Transverse colon (tissue), 4 donors: ENCODE data around the gene RERG. TPM values are rescaled to one million over a fixed set of nuclear protein-coding genes. Genes with fewer than 3 reads are reported as not detected.

Experiments used
- DNase-seq: peaks from one replicate; pipeline ENCODE4 v3.0.0-alpha.2; 2019
- H3K27ac ChIP-seq, 4 donors: fragments of 200-600 bp; sonication (generic); 2 replicates each; pipeline ENCODE4 v1.5.1; 2016 to 2018; ENCODE audit warnings: inconsistent platforms in 4 of 4
- H3K27me3 ChIP-seq: fragments of 200-600 bp; sonication (generic); 2 replicates; pipeline ENCODE4 v1.5.1; 2017; ENCODE audit warnings: inconsistent platforms
- H3K36me3 ChIP-seq, 4 donors: fragments of 200-600 bp; sonication (generic); 2 replicates each; pipeline ENCODE4 v1.5.1; 2017 to 2019; ENCODE audit warnings: inconsistent platforms in 4 of 4
- H3K4me1 ChIP-seq, 4 donors: fragments of 200-600 bp; sonication (generic); 2 replicates each; pipeline ENCODE4 v1.5.1; 2017 to 2020; ENCODE audit warnings: inconsistent platforms in 4 of 4
- H3K4me3 ChIP-seq, 4 donors: fragments of 200-600 bp; sonication (generic); 1 replicate in 1 of 4; 2 replicates in 3 of 4; pipeline versions ENCODE4 v1.5.1 to v1.6.1; 2017 to 2019; ENCODE audit warnings: inconsistent platforms in 4 of 4
- H3K9me3 ChIP-seq, 2 donors: fragments of 200-600 bp; sonication (generic); 2 replicates each; pipeline ENCODE4 v1.5.1; 2017 to 2019; ENCODE audit warnings: inconsistent platforms in 2 of 2
- CTCF ChIP-seq, 5 experiments: fragments of 200-600 bp in 3 of 5; fragments of 450-650 bp in 2 of 5; sonication (generic) in 3 of 5; IDR thresholded peaks; 1 replicate in 2 of 5; 2 replicates in 3 of 5; pipeline ENCODE4 v1.5.1; 2016 to 2017; ENCODE audit warnings: antibody characterized with exemption in 5 of 5, inconsistent platforms in 3 of 5, mild to moderate bottlenecking in 2 of 5, moderate library complexity in 1 of 5
- EP300 ChIP-seq: sonication (generic); formaldehyde crosslinking; IDR thresholded peaks from one replicate; pipeline ENCODE4 v1.6.1; 2017; ENCODE audit warnings: antibody characterized with exemption, low read depth
- POLR2A ChIP-seq: fragments of 450-650 bp; IDR thresholded peaks from one replicate; pipeline ENCODE4 v1.6.1; 2016; ENCODE audit warnings: antibody characterized with exemption, mild to moderate bottlenecking, moderate library complexity
- POLR2AphosphoS5 ChIP-seq, 3 donors: sonication (generic); formaldehyde crosslinking; IDR thresholded peaks; one replicate each; pipeline ENCODE4 v1.6.1; 2016; ENCODE audit warnings: antibody characterized with exemption in 3 of 3
- WGBS, 2 donors: methylation state at CpG; one replicate each; pipeline ENCODE4 v1.1.5; 2018; ENCODE audit warnings: low coverage in 1 of 2; 5-methylcytosine and 5-hydroxymethylcytosine counted together
- in situ Hi-C, 4 donors: fragments of 200-750 bp; cut with MboI; loops; one replicate each; pipeline versions ENCODE4 v1.15.0 to v1.15.1; 2017; ENCODE audit warnings: low sequenced_read_pairs in 3 of 4, low pct_ligation_motif_present in 1 of 4, low pct_unique_long_range_greater_than_20kb in 1 of 4
- intact Hi-C: fragments of 100-400 bp; cut with DNase I; formaldehyde crosslinking; loops from one replicate; pipeline ENCODE4 v1.15.1; 2023; ENCODE audit warnings: low total_unique reads
- total RNA-seq, 4 donors: library from RNA; depleted of rRNA; stranded (reverse); fragments of >200 nt; gene quantifications; one replicate each; pipeline ENCODE4 v1.1.0, GENCODE V29; 2016

The RERG gene
- total RNA-seq, 4 donors from 2014 or later: 3.6 to 12.6 (median 8.6) TPM

DNA sequence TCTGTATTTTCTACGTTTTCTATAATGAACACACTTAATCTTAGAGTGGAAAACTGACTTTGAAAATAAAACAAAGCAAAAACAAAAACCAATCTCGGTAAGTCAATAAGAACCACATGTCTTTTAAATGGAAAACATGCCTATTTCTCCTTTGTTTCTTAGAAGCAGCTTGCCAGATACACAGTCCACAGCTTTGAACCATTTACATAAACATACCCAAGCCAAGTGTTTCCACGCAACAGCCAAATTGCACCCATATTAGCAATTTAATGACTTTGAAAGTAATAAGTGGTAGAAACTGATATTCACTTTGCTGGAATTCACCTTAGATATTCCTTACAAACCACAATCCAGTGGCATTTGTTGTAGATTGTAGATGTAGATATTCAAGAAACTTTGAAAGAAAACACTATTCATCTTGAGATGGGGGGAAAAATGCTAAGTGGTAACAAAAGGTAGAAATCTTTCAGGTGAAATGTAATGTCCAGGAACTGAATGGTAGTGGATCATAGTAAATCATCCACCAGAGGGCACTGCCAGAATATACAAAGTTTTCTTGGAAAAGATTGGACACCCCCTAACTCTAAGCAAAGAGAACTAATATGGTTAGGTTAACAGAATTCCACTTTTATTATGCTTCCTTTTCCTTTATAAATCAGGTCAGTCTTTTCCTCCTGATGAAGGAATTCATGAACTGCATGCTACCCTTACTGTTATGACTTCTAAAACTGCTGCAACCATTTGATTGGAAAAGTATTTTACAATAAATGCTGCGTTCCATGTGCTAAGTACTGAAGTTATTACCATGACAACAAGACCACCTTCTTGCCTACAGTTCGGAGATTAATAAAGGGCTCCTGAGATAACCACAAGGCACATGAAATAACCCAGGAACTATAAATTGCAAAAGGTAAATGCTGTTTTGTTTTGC lies 69.8 kb downstream of the RERG start:
- intact Hi-C loops: loop anchor here (2.0 to 5.0 kb wide), 2 partner anchors 29 to 71 kb away; partner anchors contain the start of gene RERG
- in situ Hi-C loops: no loop called here
- TF ChIP-seq CTCF (IDR thresholded peaks at IDR 0.05) (peak; percentile 41 to 51 (median 43)), POLR2A (no peak), POLR2AphosphoS5 (IDR thresholded peaks at IDR 0.05) (no peak)
- Histone ChIP-seq H3K9me3 (no peaks in the 10 kb centered on the region), H3K36me3 (no peaks in the 10 kb centered on the region), H3K4me1 (peaks cover 7 to 44% (median 18%) of the 10 kb centered on the region in 4 donors), H3K27ac (peak overlapping the region; percentile 54 to 64 (median 60)), H3K4me3 (no peak overlapping the region), H3K27me3 (no peaks in the 10 kb centered on the region)
- 50 to 56% methylated on average over 5 of the region's 5 CpGs for WGBS, 2 donors
- no peak for DNase-seq

- TF ChIP-seq CTCF (IDR thresholded peaks at IDR 0.05): no peak
- TF ChIP-seq EP300: no peak
- no peak for TF ChIP-seq POLR2A
- no peak for TF ChIP-seq POLR2AphosphoS5 (IDR thresholded peaks at IDR 0.05)
- intact Hi-C loops: loop anchor here (10.0 kb wide), 1 partner anchor 302 kb away; the partner anchor contains the start of gene ART4
- no peak for DNase-seq
- Histone ChIP-seq H3K4me1 (peaks cover 0 to 22% (median 7%) of the 10 kb centered on the region in 4 donors), H3K36me3 (no peaks in the 10 kb centered on the region), H3K9me3 (no peaks in the 10 kb centered on the region), H3K27me3 (no peaks in the 10 kb centered on the region), H3K27ac (peak overlapping the region in 3 of 4 donors; percentile 44 to 48 (median 44)), H3K4me3 (no peak overlapping the region)
- WGBS, 2 donors: 31 to 46% methylated on average over 2 to 3 of the region's 3 CpGs
- in situ Hi-C loops: no loop called here
These were observed 74.6 kb downstream of the RERG start for GRCh38 chr12:15146585-15146984.

- Histone ChIP-seq H3K27ac (no peak overlapping the region), H3K36me3 (no peaks in the 10 kb centered on the region), H3K4me3 (no peak overlapping the region), H3K9me3 (no peaks in the 10 kb centered on the region), H3K4me1 (peaks cover 0 to 16% (median 4%) of the 10 kb centered on the region in 4 donors), H3K27me3 (no peaks in the 10 kb centered on the region)
- in situ Hi-C loops (no loop called here), intact Hi-C loops (loop anchor here (10.0 kb wide), 1 partner anchor 299 kb away; the partner anchor contains the start of gene ART4)
- no peak for DNase-seq
- TF ChIP-seq POLR2A (no peak), EP300 (no peak), POLR2AphosphoS5 (IDR thresholded peaks at IDR 0.05) (no peak), CTCF (IDR thresholded peaks at IDR 0.05) (no peak)
These were observed 77.8 kb downstream of the RERG start for GRCh38 chr12:15143467-15143866.

DNA sequence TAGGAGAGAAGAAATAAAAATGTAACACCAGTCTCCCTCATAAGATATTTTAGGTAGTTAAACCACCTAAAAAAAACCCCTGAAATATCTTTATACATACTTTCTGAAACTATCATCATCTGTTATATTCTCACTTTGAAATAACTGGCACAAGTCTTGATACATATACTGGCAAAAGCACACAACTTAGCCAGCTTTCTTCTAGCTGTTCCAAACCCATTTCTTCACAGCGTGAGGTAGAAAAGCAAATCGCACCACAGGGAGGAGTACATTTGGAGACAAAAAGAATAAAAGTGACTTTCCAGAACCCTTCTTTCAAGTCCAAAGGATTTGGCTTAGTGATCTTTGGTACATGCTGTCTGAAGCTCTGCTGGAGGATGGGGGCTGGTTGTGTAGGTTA lies 78.5 kb downstream of the RERG start:
- Histone ChIP-seq H3K27me3 (no peaks in the 10 kb centered on the region), H3K4me3 (no peak overlapping the region), H3K9me3 (no peaks in the 10 kb centered on the region), H3K27ac (no peak overlapping the region), H3K4me1 (peaks cover 0 to 16% (median 4%) of the 10 kb centered on the region in 4 donors), H3K36me3 (no peaks in the 10 kb centered on the region)
- 88 to 100% methylated on average over 2 of the region's 2 CpGs for WGBS, 2 donors
- in situ Hi-C loops (no loop called here), intact Hi-C loops (loop anchor here (10.0 kb wide), 1 partner anchor 298 kb away; the partner anchor contains the start of gene ART4)
- no peak for TF ChIP-seq POLR2A
- TF ChIP-seq EP300: no peak
- no peak for TF ChIP-seq POLR2AphosphoS5 (IDR thresholded peaks at IDR 0.05)
- TF ChIP-seq CTCF (IDR thresholded peaks at IDR 0.05): no peak
- DNase-seq: no peak
